A549 (cell line): ENCODE measurements around the gene HLA-DRB5. TPM values are rescaled to one million over a fixed set of nuclear protein-coding genes. Genes with fewer than 3 reads are reported as not detected.

Experiments used
- ATAC-seq, 2 experiments: fragments of 200-7000 bp in 1 of 2; fragments of >200 bp in 1 of 2; cut with Nextera tagmentation in 1 of 2; cut with Tn5 transposase in 1 of 2; 3 replicates each; pipeline versions ENCODE4 v1.8.0 to v1.9.1; 2018 to 2020; ENCODE audit warnings: mild to moderate bottlenecking in 1 of 2, moderate library complexity in 1 of 2
- CTCF ChIA-PET: fragments of 300-600 bp; sonication (Branson Sonifier 250); formaldehyde crosslinking; extraction: SDS; loops from one replicate; lab custom pipeline; 2021; ENCODE audit warnings: antibody characterized with exemption, inconsistent platforms; lab: Yijun Ruan, JAX
- POLR2A ChIA-PET: fragments of 350-600 bp; formaldehyde crosslinking; extraction: SDS; loops from one replicate; lab custom pipeline; 2021; ENCODE audit warnings: antibody characterized with exemption, inconsistent platforms; lab: Yijun Ruan, JAX
- DNase-seq, 2 experiments: peaks; one replicate each; pipeline versions ENCODE4 v3.0.0 to v3.0.0-alpha.2; 2011 to 2016; ENCODE audit warnings: low read depth in 1 of 2, low spot score in 1 of 2
- FAIRE-seq: peaks from 2 replicates; lab custom pipeline; 2011; peaks lifted over from hg19 to GRCh38; lab: Jason Lieb, UNC
- H3K27ac ChIP-seq, 2 experiments: fragments of >200 bp; sonication (Bioruptor Twin); formaldehyde crosslinking; 3 replicates each; pipeline ENCODE4 v1.5.1; 2016 to 2017
- H3K4me1 ChIP-seq: fragments of >200 bp; sonication (Bioruptor Twin); formaldehyde crosslinking; 3 replicates; pipeline ENCODE4 v1.6.1; 2016
- H3K4me2 ChIP-seq: fragments of >200 bp; sonication (Bioruptor Twin); formaldehyde crosslinking; 3 replicates; pipeline ENCODE4 v1.6.1; 2016
- H3K4me3 ChIP-seq: fragments of >200 bp; sonication (Bioruptor Twin); formaldehyde crosslinking; 3 replicates; pipeline ENCODE4 v1.5.1; 2016
- H3K9me3 ChIP-seq: fragments of >200 bp; sonication (Bioruptor Twin); formaldehyde crosslinking; 3 replicates; pipeline ENCODE4 v1.6.1; 2016
- ATOH8 ChIP-seq: fragments of 250-450 bp; sonication (Bioruptor Pico); IDR thresholded peaks from 2 replicates; pipeline ENCODE4 v1.5.0; 2020; ENCODE audit warnings: low read depth, mild to moderate bottlenecking, moderate library complexity
- BCL3 ChIP-seq: fragments of >200 bp; sonication (Bioruptor Twin); formaldehyde crosslinking; IDR thresholded peaks from 3 replicates; pipeline ENCODE4 v1.6.1; 2016
- CBX8 ChIP-seq: fragments of 200-600 bp; sonication (generic); IDR thresholded peaks from 2 replicates; pipeline ENCODE4 v1.6.1; 2016
- CEBPB ChIP-seq, 2 experiments: fragments of >200 bp in 1 of 2; sonication (Bioruptor Twin) in 1 of 2; formaldehyde crosslinking in 1 of 2; IDR thresholded peaks; 2 replicates each; pipeline ENCODE4 v1.6.1; 2012 to 2016
- CHD4 ChIP-seq: fragments of 200-600 bp; sonication (generic); IDR thresholded peaks from 2 replicates; pipeline ENCODE4 v1.6.1; 2016; ENCODE audit warnings: antibody characterized with exemption, mild to moderate bottlenecking, borderline replicate concordance
- E2F6 ChIP-seq: IDR thresholded peaks from 2 replicates; pipeline ENCODE4 v1.6.1; 2012; ENCODE audit warnings: low read depth, borderline replicate concordance
- EHMT2 ChIP-seq: fragments of 200-600 bp; sonication (generic); IDR thresholded peaks from 2 replicates; pipeline ENCODE4 v1.6.1; 2016; ENCODE audit warnings: antibody characterized with exemption, low read depth, mild to moderate bottlenecking, moderate library complexity
- ELK1 ChIP-seq: fragments of 150-350 bp; IDR thresholded peaks from 2 replicates; pipeline ENCODE4 v1.6.1; 2014; ENCODE audit warnings: low read depth, mild to moderate bottlenecking, low read length
- GATA3 ChIP-seq: IDR thresholded peaks from 2 replicates; pipeline ENCODE4 v1.6.1; 2012; ENCODE audit warnings: borderline replicate concordance
- HDAC2 ChIP-seq: fragments of 200-600 bp; sonication (generic); IDR thresholded peaks from 2 replicates; pipeline ENCODE4 v1.6.1; 2016
- HOXA7 ChIP-seq: fragments of 250-450 bp; sonication (Bioruptor Pico); IDR thresholded peaks from 2 replicates; pipeline ENCODE4 v1.5.0; 2020; ENCODE audit warnings: mild to moderate bottlenecking, moderate library complexity
- HOXB5 ChIP-seq: fragments of 250-450 bp; sonication (Bioruptor Pico); IDR thresholded peaks from 2 replicates; pipeline ENCODE4 v1.5.0; 2020; ENCODE audit warnings: mild to moderate bottlenecking, moderate library complexity
- JUN ChIP-seq, 2 experiments: fragments of >200 bp; sonication (Bioruptor Twin); formaldehyde crosslinking; IDR thresholded peaks; 2 replicates in 1 of 2; 3 replicates in 1 of 2; pipeline ENCODE4 v1.6.1; 2016 to 2017
- JUNB ChIP-seq: fragments of >200 bp; sonication (Bioruptor Twin); formaldehyde crosslinking; IDR thresholded peaks from 2 replicates; pipeline ENCODE4 v1.6.1; 2016
- KDM1A ChIP-seq: fragments of 200-600 bp; sonication (generic); IDR thresholded peaks from 2 replicates; pipeline ENCODE4 v1.6.1; 2016; ENCODE audit warnings: low read depth, mild to moderate bottlenecking
- MAFK ChIP-seq: fragments of 450-650 bp; IDR thresholded peaks from 2 replicates; pipeline ENCODE4 v1.6.1; 2014; ENCODE audit not compliant: partially characterized antibody
- MAZ ChIP-seq: fragments of 150-350 bp; IDR thresholded peaks from 2 replicates; pipeline ENCODE4 v1.6.1; 2014; ENCODE audit warnings: antibody characterized with exemption, low read depth, low read length, borderline replicate concordance
- NPAS2 ChIP-seq: fragments of 250-450 bp; sonication (Bioruptor Pico); IDR thresholded peaks from 2 replicates; pipeline ENCODE4 v1.8.0; 2022; ENCODE audit warnings: mild to moderate bottlenecking, moderate library complexity, borderline replicate concordance
- PBX3 ChIP-seq: IDR thresholded peaks from 2 replicates; pipeline ENCODE4 v1.6.1; 2012
- PHF8 ChIP-seq: fragments of 200-600 bp; sonication (generic); IDR thresholded peaks from 2 replicates; pipeline ENCODE4 v1.6.1; 2016; ENCODE audit warnings: low read depth, mild to moderate bottlenecking, antibody characterized with exemption, moderate library complexity, borderline replicate concordance
- POLR2A ChIP-seq: IDR thresholded peaks from 2 replicates; pipeline ENCODE4 v1.6.1; 2012; ENCODE audit warnings: mild to moderate bottlenecking, low read length
- RARB ChIP-seq: fragments of 250-450 bp; sonication (Bioruptor Pico); IDR thresholded peaks from 2 replicates; pipeline ENCODE4 v1.8.0; 2021; ENCODE audit warnings: mild to moderate bottlenecking, moderate library complexity
- REST ChIP-seq: fragments of 200-600 bp; sonication (generic); IDR thresholded peaks from 2 replicates; pipeline ENCODE4 v1.6.1; 2016; ENCODE audit warnings: antibody characterized with exemption, mild to moderate bottlenecking, moderate library complexity
- RNF2 ChIP-seq: fragments of 200-600 bp; sonication (generic); IDR thresholded peaks from 2 replicates; pipeline ENCODE4 v1.6.1; 2016; ENCODE audit warnings: low read depth, mild to moderate bottlenecking, antibody characterized with exemption, moderate library complexity, borderline replicate concordance
- SREBF2 ChIP-seq: fragments of 450-650 bp; IDR thresholded peaks from 2 replicates; pipeline ENCODE4 v1.6.1; 2014; ENCODE audit warnings: mild to moderate bottlenecking, moderate library complexity
- TP53 ChIP-seq: fragments of 250-450 bp; sonication (Bioruptor Pico); IDR thresholded peaks from 2 replicates; pipeline ENCODE4 v1.5.0; 2021; ENCODE audit warnings: mild to moderate bottlenecking, moderate library complexity
- ZC3H11A ChIP-seq: fragments of 450-650 bp; IDR thresholded peaks from 2 replicates; pipeline ENCODE4 v1.6.1; 2014; ENCODE audit warnings: antibody characterized with exemption, mild to moderate bottlenecking
- WGBS: methylation state at CpG from one replicate; pipeline ENCODE4 v1.1.6; 2017; ENCODE audit errors: missing lambda C conversion rate; 5-methylcytosine and 5-hydroxymethylcytosine counted together
- polyA plus RNA-seq, 4 experiments: library from polyadenylated mRNA; depleted of rRNA in 3 of 4; stranded (reverse); fragments of >200 nt; fragmentation: RNase III in 1 of 4; extraction: RNeasy Plus Mini Kit Qiagen cat#74134 plus additional on column Dnase treatment in 1 of 4; gene quantifications; 2 replicates in 3 of 4; 3 replicates in 1 of 4; pipeline ENCODE4 v1.2.3, GENCODE V29; 2011 to 2017

HLA-DRB5 gene
- polyA plus RNA-seq, 2 of the 4 experiments (the other 2 are of a cell fraction), result not detected

- ATAC-seq (no peak), FAIRE-seq (no peak), DNase-seq (no peak)
- H3K4me2 ChIP-seq, result no peak overlapping the region
- TF ChIP-seq TP53 (CRISPR knock-in tag) (no peak), JUNB (no peak), NPAS2 (CRISPR knock-in tag) (no peak), SREBF2 (no peak), PBX3 (no peak), RARB (CRISPR knock-in tag) (no peak), HDAC2 (no peak)
- no peaks in the 10 kb centered on the region for H3K4me1 ChIP-seq
- CTCF ChIA-PET, result no interaction called here
- no peak overlapping the region for H3K27ac ChIP-seq
- WGBS, result no CpG with 5 or more reads among the region's 1 CpG
- POLR2A ChIA-PET, result no interaction called here
- no peak overlapping the region for H3K4me3 ChIP-seq
- no peaks in the 10 kb centered on the region for H3K9me3 ChIP-seq
These were observed 35.4 kb upstream of the HLA-DRB5 start for GRCh38 chr6:32565511-32565910.

GRCh38 chr6:32562940-32563339 is 32.9 kb upstream of the HLA-DRB5 start:
- no peak for ATAC-seq
- no peaks in the 10 kb centered on the region for H3K9me3 ChIP-seq
- ChIA-PET POLR2A (no interaction called here), CTCF (no interaction called here)
- no peak overlapping the region for H3K27ac ChIP-seq
- no peak for FAIRE-seq
- H3K4me1 ChIP-seq, result no peaks in the 10 kb centered on the region
- TF ChIP-seq REST, result no peak
- no peak for TF ChIP-seq ATOH8 (CRISPR knock-in tag)
- TF ChIP-seq MAFK, result no peak
- no peak for TF ChIP-seq ZC3H11A
- TF ChIP-seq MAZ, result no peak
- TF ChIP-seq POLR2A, result no peak
- no peak for TF ChIP-seq HOXA7 (CRISPR knock-in tag)
- no peak for TF ChIP-seq RNF2
- TF ChIP-seq, all 56 proteins: peak for 0
- no peak overlapping the region for H3K4me3 ChIP-seq
- DNase-seq, result no peak
- H3K4me2 ChIP-seq, result no peak overlapping the region
- WGBS, result no CpG with 5 or more reads among the region's 2 CpGs

- no peak overlapping the region for H3K4me3 ChIP-seq
- H3K27ac ChIP-seq, result no peak overlapping the region
- DNase-seq (no peak), ATAC-seq (no peak), FAIRE-seq (no peak)
- no peaks in the 10 kb centered on the region for H3K9me3 ChIP-seq
- CTCF ChIA-PET, result no interaction called here
- POLR2A ChIA-PET, result no interaction called here
- H3K4me2 ChIP-seq, result no peak overlapping the region
- no CpG with 5 or more reads among the region's 7 CpGs for WGBS
- H3K4me1 ChIP-seq, result no peaks in the 10 kb centered on the region
- TF ChIP-seq HOXB5, result no peak
- TF ChIP-seq ELK1, result no peak
- no peak for TF ChIP-seq GATA3
- TF ChIP-seq BCL3, result no peak
- no peak for TF ChIP-seq E2F6
- no peak for TF ChIP-seq ATOH8 (CRISPR knock-in tag)
- TF ChIP-seq CBX8, result no peak
- TF ChIP-seq CEBPB (IDR thresholded peaks at IDR 0.05), result no peak
- no peak for TF ChIP-seq KDM1A
- TF ChIP-seq PHF8, result no peak
- TF ChIP-seq HDAC2, result no peak
- no peak for TF ChIP-seq JUN (IDR thresholded peaks at IDR 0.05)
- TF ChIP-seq RNF2, result no peak
- no peak for TF ChIP-seq CHD4
- no peak for TF ChIP-seq EHMT2
These were observed 29.7 kb upstream of the HLA-DRB5 start for GRCh38 chr6:32559747-32560146.
